ENCODE data around the gene GRPEL2.
"Not testable (repeated sequence)": the region's sequence is repeated elsewhere in the genome, so short reads cannot be mapped to it uniquely, and the experiment has no call there.

The GRPEL2 gene

DNA sequence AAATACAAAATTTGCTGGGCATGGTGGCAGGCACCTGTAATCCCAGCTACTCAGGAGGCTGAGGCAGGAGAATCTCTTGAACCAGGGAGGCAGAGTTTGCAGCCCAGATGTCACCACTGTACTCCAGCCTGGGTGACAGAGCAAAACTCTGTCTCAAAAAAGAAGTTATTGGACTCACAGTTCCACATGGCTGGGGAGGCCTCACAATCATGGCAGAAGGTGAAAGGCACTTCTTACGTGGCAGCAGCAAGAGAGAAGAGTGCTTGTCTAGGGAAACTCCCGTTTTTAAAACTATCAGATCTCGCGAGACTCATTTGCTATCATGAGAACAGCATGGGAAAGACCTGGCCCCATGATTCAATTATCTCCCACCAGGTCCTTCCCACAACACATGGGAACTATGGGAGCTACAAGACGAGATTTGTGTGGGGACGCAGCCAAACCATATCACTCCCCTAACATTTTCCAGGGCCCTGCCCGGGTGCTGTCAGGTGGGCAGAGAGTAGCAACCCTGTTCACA, 53.5 kb downstream of the GRPEL2 start:
- ATAC-seq, DNase-seq: not testable (repeated sequence)

- DNase-seq (no peak), ATAC-seq (no peak)
Observed at GRCh38 chr5:149399775-149400174, 54.5 kb downstream of the GRPEL2 start.

- DNase-seq (no peak), ATAC-seq (no peak)
Observed at GRCh38 chr5:149400304-149400703, 55.0 kb downstream of the GRPEL2 start.

GRCh38 chr5:149401051-149401450, 55.8 kb downstream of the GRPEL2 start:
- DNase-seq (no peak), ATAC-seq (no peak)

DNA sequence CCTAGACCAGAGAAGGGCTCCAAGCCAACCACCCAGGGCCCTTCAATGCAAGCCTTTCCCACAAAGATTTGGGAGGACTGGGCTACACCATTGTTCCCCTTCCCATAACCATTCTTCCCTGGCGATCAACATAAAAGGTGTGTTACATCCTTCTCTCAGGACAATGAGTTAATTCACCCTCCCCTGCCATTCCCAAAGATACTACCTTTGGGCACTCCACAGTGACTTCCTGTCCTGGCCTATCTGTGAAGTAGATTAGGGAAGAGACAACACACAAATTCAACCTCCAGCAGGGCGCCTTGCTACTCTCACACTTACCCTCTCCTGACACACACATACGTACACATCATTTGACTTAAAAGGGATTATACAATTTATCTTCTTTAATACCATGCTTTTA, 57.0 kb downstream of the GRPEL2 start:
- ATAC-seq = no peak
- DNase-seq = no peak

Measured in stimulated activated naive CD8-positive, alpha-beta T cell treated with anti-CD3 and anti-CD28 coated beads, Interleukin-15, Interleukin-2, amounts not matched to agents 100 U/mL and 50 U/mL, for 24 hours (primary cell).